Esophagus squamous epithelium (tissue), 5 donors: ENCODE measurements around the gene FAAP100. TPM values are rescaled to one million over a fixed set of nuclear protein-coding genes. Genes with fewer than 3 reads are reported as not detected.

Experiments used
- DNase-seq: peaks from one replicate; lab custom pipeline; 2025; lab: John Stamatoyannopoulos, UW
- H3K27ac ChIP-seq, 4 donors: fragments of 200-600 bp; sonication (generic); one replicate each; pipeline ENCODE4 v1.5.1; 2016 to 2019; ENCODE audit warnings: mild to moderate bottlenecking in 1 of 4
- H3K27me3 ChIP-seq, 4 donors: fragments of 200-600 bp; sonication (generic); 1 replicate in 3 of 4; 2 replicates in 1 of 4; pipeline versions ENCODE4 v1.5.1 to v1.6.0; 2017 to 2021; ENCODE audit warnings: antibody characterized with exemption in 1 of 4
- H3K36me3 ChIP-seq, 3 donors: fragments of 200-600 bp; sonication (generic); one replicate each; pipeline ENCODE4 v1.5.1; 2016 to 2019
- H3K4me1 ChIP-seq, 3 donors: fragments of 200-600 bp; sonication (generic); one replicate each; pipeline ENCODE4 v1.5.1; 2017 to 2019
- H3K4me3 ChIP-seq, 4 donors: fragments of 200-600 bp; sonication (generic); 1 replicate in 3 of 4; 2 replicates in 1 of 4; pipeline ENCODE4 v1.5.1; 2016 to 2019; ENCODE audit warnings: mild to moderate bottlenecking in 2 of 4, moderate library complexity in 1 of 4
- H3K9me3 ChIP-seq, 3 donors: fragments of 200-600 bp; sonication (generic); one replicate each; pipeline ENCODE4 v1.5.1; 2016 to 2019
- POLR2A ChIP-seq, 4 donors: fragments of 450-650 bp; IDR thresholded peaks; one replicate each; pipeline ENCODE4 v1.6.1; 2017; ENCODE audit warnings: antibody characterized with exemption in 4 of 4, mild to moderate bottlenecking in 4 of 4, moderate library complexity in 3 of 4
- WGBS, 2 donors: methylation state at CpG; one replicate each; pipeline ENCODE4 v1.1.5; 2018; 5-methylcytosine and 5-hydroxymethylcytosine counted together
- intact Hi-C: fragments of 100-400 bp; cut with DNase I; formaldehyde crosslinking; loops from one replicate; pipeline ENCODE4 v1.15.0; 2022
- total RNA-seq, 4 donors: library from RNA; depleted of rRNA; stranded (reverse); fragments of >200 nt; gene quantifications; one replicate each; pipeline ENCODE4 v1.1.0, GENCODE V29; 2016
- TF ChIP-seq, protein P1 (sequence below), 6 experiments: fragments of 450-650 bp in 4 of 6; fragments of 200-600 bp in 2 of 6; sonication (generic) in 2 of 6; IDR thresholded peaks; one replicate each; pipeline ENCODE4 v1.5.1; 2016 to 2019; ENCODE audit warnings: antibody characterized with exemption in 6 of 6, mild to moderate bottlenecking in 4 of 6, moderate library complexity in 4 of 6
- donor health status: DM: yes; HTN: yes; CAD: no.

The FAAP100 gene
- total RNA-seq, 4 donors from 2014 or later, result 17.3 to 32.2 (median 26.1) TPM

DNA sequence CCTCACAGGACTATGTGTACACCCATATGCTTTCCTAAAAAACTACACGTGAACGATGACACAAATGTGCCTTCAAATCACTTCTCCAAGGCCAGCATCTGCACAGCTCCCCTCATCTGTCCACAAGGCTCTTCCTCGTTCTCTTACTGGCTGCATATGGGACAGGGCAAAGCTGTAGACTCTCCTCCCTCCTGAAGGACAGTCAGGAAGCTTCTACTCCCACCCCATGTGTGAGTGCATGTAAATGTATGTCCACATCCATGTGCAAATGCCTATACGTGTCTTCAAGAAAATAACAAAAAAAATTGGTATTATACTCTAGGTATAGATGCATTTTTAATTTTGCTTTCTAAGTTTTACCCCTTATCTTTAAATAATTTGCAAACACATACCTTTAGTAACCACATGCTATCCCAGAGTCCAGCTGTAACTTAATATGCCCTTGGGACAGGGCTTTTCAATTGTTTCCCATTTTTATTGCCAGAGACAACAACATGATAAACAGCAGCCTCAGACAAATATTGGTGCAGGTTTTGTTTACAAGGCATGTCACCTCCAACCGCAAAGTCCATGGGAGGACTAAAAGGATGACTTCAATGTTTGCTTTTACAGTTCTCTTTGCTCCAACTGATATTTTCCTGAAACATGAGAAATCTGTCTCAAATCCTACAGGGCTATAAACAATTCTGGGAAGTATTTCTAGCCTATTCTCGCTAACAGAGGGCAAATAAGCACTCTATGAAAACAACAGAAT lies 31.6 kb upstream of the FAAP100 start:
- 85 to 87% methylated on average over 6 of the region's 6 CpGs for WGBS, 2 donors
- Histone ChIP-seq H3K4me1 (no peaks in the 10 kb centered on the region), H3K27me3 (no peaks in the 10 kb centered on the region), H3K27ac (no peak overlapping the region), H3K36me3 (peaks cover 28 to 98% (median 55%) of the 10 kb centered on the region in 3 donors), H3K9me3 (no peaks in the 10 kb centered on the region), H3K4me3 (no peak overlapping the region)
- TF ChIP-seq, protein P1, sequence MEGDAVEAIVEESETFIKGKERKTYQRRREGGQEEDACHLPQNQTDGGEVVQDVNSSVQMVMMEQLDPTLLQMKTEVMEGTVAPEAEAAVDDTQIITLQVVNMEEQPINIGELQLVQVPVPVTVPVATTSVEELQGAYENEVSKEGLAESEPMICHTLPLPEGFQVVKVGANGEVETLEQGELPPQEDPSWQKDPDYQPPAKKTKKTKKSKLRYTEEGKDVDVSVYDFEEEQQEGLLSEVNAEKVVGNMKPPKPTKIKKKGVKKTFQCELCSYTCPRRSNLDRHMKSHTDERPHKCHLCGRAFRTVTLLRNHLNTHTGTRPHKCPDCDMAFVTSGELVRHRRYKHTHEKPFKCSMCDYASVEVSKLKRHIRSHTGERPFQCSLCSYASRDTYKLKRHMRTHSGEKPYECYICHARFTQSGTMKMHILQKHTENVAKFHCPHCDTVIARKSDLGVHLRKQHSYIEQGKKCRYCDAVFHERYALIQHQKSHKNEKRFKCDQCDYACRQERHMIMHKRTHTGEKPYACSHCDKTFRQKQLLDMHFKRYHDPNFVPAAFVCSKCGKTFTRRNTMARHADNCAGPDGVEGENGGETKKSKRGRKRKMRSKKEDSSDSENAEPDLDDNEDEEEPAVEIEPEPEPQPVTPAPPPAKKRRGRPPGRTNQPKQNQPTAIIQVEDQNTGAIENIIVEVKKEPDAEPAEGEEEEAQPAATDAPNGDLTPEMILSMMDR (IDR thresholded peaks at IDR 0.05), result no peak
- TF ChIP-seq POLR2A (IDR thresholded peaks at IDR 0.05), result no peak
- no peak for DNase-seq
- intact Hi-C loops, result no loop called here

DNA sequence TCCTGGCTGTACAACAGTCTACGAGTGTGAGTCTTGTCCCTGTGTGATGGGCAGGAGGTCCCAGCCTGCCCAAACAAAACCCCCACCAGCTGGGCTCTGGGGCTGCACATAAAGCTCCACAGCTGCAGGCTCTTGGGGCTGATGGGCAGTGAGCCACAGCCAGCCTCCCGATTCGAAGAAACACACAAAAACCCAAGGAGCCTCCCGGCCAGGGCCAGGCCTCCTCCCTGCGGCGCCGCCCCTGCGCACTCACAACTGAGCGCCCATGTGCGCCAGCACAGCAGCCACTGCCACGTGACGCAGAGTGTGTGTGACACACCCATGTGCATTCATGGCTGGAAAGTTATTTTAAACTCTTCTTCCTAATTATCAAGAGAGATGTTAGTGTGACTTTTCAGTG lies 30.6 kb upstream of the FAAP100 start:
- Histone ChIP-seq H3K4me1 (peaks cover 0 to 4% (median 2%) of the 10 kb centered on the region in 3 donors), H3K9me3 (no peaks in the 10 kb centered on the region), H3K27ac (no peak overlapping the region), H3K36me3 (peaks cover 28 to 98% (median 49%) of the 10 kb centered on the region in 3 donors), H3K27me3 (no peaks in the 10 kb centered on the region), H3K4me3 (no peak overlapping the region)
- DNase-seq, result no peak
- TF ChIP-seq, protein P1 (IDR thresholded peaks at IDR 0.05), result no peak
- no peak for TF ChIP-seq POLR2A (IDR thresholded peaks at IDR 0.05)
- intact Hi-C loops, result no loop called here
- WGBS, 2 donors, result 88 to 90% methylated on average over 7 to 10 of the region's 12 CpGs

DNA sequence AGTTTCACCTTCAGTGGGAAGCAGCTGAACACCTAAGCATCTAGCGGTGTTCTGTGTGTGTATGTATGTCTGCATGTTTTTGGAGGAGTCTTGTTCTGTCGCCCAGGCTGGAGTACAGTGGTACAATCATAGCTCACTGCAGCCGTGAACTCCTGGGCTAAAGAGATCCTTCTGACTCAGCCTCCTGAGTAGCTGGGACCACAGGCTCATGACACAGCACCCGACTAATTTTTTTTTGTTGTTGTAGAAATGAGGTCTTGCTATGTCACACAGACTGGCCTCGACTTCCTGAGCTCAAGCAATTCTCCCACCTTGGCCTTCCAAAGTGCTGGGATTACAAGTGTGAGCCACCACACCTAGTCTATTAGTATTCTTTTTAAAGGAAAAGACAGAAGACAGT lies 30.2 kb upstream of the FAAP100 start:
- Histone ChIP-seq H3K36me3 (peaks cover 28 to 98% (median 49%) of the 10 kb centered on the region in 3 donors), H3K4me3 (no peak overlapping the region), H3K9me3 (no peaks in the 10 kb centered on the region), H3K27ac (no peak overlapping the region), H3K27me3 (no peaks in the 10 kb centered on the region), H3K4me1 (peaks cover 1 to 8% (median 6%) of the 10 kb centered on the region in 3 donors)
- TF ChIP-seq POLR2A (IDR thresholded peaks at IDR 0.05), result no peak
- TF ChIP-seq, protein P1 (IDR thresholded peaks at IDR 0.05), result no peak
- whole genome bisulfite sequencing, 2 donors, result 75 to 88% methylated on average over 5 of the region's 5 CpGs
- no peak for DNase-seq
- intact Hi-C loops, result no loop called here

DNA sequence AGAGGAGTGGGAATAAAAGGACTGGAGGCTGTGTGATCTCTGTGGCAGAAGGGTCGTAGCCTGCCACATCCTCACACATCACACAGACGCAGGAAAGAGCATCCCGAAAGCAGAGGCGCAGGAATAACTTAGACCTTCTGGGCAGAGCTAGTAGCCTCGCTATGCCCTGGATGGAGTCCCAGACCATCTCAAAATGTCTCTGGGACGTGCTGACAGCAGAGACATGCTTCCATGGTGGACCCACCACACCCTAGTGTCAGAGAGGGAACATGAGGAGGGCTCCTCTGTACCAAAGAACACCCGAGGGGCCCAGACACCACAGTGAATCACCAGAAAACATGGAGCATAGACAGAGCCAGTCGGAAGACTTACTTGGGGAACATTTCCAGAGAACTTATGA lies 29.6 kb upstream of the FAAP100 start:
- H3K27me3 ChIP-seq, result no peaks in the 10 kb centered on the region
- peaks cover 28 to 98% (median 47%) of the 10 kb centered on the region in 3 donors for H3K36me3 ChIP-seq
- H3K4me1 ChIP-seq, result peaks cover 7 to 14% (median 12%) of the 10 kb centered on the region in 3 donors
- TF ChIP-seq, protein P1 (IDR thresholded peaks at IDR 0.05), result no peak
- no peak for TF ChIP-seq POLR2A (IDR thresholded peaks at IDR 0.05)
- WGBS, 2 donors, result 92% methylated on average over 6 to 7 of the region's 8 CpGs
- no peak overlapping the region for H3K4me3 ChIP-seq
- H3K27ac ChIP-seq, result no peak overlapping the region
- DNase-seq, result no peak
- no peaks in the 10 kb centered on the region for H3K9me3 ChIP-seq
- intact Hi-C loops, result no loop called here

DNA sequence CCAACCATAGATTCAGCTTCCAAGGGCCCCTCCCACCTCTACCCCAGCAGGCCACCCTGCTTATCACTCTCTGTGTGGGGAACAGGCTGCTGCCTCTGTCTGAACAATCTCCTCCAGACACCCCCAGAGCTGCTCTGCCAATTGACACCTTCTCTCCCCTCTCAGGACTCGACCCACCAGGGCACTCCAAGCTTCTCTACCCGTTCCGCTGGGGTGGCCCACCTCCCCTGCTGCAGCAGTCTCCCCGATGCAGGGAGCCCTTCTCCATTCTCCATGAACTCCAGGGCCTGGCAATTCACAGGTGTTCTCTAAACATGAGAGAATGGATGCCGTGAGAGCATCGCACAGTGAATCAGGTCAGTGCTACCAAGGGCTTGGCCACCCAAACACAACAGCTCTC lies 28.3 kb upstream of the FAAP100 start:
- intact Hi-C loops, result no loop called here
- peaks cover 12 to 22% (median 16%) of the 10 kb centered on the region in 3 donors for H3K4me1 ChIP-seq
- no peak overlapping the region for H3K27ac ChIP-seq
- peaks cover 18 to 95% (median 35%) of the 10 kb centered on the region in 3 donors for H3K36me3 ChIP-seq
- WGBS, 2 donors, result 89 to 93% methylated on average over 4 to 6 of the region's 6 CpGs
- no peak overlapping the region for H3K4me3 ChIP-seq
- H3K27me3 ChIP-seq, result no peaks in the 10 kb centered on the region
- no peak for TF ChIP-seq POLR2A (IDR thresholded peaks at IDR 0.05)
- TF ChIP-seq, protein P1 (IDR thresholded peaks at IDR 0.05), result no peak
- no peaks in the 10 kb centered on the region for H3K9me3 ChIP-seq
- no peak for DNase-seq
